Stimulated activated CD4-positive, alpha-beta T cell treated with anti-CD3 and anti-CD28 coated beads, Interleukin-15, amount 100 ng/mL, for 48 hours (primary cell): Measurements from ENCODE around the gene DACT1.

Experiments used
- DNase-seq, 2 donors: peaks; one replicate each; pipeline ENCODE4 v3.0.0-alpha.2; 2020; ENCODE audit warnings: low read depth in 2 of 2

The DACT1 gene

DNA sequence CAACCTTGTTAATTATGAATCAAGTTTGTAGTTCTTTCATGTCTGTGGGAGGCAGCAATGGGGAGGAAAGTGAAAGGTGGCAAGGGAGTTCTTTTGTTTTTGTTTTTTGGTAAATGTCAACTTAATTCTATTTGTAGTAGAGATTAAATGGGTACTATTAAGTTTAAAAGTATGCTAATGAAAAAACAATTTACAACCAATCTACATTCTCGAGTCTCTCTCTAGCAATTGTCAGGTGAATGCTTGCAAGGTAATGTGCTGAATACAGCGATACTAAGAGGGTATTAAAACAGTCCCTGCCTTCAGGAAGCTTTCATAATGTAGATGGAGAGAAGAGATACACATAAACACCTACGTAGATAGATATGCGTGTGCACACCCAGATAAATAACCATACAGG is 1.6 kb upstream of the DACT1 start:
- no peak for DNase-seq

DNA sequence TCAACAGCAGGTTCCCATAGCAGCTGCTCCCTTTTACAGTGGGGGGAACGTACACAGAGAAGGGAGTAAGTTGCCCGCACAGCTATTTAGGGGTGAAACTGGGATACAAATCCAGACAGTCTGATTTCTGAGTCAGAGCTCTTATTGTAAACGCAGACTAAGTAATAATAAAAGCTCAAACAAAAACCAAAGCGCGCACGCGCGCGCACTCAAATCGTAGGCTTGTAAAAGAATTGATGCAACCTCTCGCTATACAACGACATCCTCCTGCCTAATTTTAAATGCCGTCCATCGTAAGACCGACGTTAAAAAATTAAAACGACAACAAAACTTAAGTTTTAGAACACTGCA is 747 bp upstream of the DACT1 start:
- no peak for DNase-seq

DNA sequence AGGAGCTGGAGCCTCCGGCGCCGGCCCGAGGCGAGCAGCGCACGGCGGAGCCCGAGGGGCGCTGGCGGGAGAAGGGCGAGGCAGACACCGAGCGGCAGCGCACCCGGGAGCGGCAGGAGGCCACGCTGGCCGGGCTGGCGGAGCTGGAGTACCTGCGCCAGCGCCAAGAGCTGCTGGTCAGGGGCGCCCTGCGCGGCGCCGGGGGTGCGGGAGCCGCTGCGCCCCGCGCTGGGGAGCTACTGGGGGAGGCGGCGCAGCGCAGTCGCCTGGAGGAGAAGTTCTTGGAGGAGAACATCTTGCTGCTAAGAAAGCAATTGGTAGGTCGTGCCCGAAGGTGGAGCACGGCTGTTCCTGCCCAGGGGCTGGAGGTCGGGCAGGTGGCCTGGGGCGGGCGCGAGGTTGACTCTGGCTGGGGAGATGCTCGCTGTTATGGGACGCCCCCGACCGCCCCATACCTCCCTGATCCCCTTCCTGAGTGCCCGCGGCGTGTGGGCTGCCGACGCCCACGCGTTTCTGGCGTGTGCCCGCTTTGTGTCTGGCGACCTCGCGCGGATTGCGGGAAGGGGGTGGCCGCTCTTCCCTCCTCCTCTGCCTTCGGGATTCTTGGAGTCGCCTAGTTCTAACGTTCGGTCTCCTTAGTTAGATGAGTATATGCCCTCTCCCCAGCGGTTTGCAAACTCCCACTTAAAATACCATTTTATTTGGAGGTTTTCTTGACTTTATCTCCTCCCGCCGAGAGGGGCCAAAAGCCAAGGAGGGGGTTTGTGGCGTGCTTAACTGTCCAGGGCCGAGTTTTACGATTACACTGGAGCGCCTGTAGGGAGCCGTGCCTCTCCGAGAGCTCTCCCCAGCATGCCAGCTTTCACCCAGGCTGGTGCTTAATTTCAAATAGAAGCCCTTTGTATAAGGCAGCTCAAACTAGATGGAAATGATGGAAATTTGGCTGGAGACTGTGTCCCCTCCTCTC is 752 bp downstream of the DACT1 start:
- peak; percentile 7 to 16 for DNase-seq

DNA sequence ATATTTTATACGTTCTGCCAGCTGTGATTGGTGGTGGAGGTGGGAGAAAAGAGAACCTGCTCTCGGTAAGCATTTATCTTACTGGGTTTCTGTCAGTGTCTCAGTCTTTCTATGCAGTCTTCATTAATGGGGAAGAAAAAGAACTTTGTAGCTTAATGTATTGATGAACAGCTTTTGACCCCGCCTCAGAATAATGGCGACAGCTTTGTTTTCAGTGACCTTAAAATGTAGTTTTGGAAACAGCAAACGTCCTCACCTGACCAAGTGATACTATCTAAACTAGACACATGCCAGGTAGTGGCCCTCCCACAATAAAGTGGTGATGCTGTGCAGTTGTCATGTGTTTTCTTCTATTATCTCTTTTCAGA is 1.4 kb downstream of the DACT1 start:
- DNase-seq: no peak

DNA sequence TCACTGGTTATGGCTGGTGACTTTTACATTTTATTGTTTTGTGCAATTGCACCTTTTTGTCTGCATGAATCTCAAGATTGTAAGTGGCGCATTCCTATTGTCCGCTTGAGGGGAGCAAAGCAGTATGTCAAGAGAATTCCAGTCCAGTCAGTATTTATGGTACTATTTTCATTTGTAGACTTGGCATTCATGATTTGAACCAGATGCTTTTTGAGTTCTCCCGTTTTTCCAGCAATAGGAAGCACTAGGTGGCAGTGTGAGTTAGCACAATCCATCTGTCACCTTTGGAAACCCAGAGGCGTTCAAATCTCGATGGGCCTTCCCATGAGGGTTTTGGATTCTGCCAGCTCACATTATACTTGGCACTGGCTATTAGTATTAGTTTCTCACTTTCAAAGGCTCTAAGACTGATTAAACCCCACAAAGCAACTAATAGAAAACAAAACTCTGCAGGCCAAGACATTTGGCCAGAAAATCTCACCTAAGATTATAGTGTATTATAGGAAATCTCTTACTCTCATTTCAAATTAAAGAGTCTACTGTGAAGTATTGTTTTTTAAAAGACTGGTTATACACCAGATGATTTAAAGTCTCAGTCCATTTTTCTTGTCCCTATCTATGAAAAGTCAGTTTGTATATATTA is 2.2 kb downstream of the DACT1 start:
- DNase-seq: no peak

DNA sequence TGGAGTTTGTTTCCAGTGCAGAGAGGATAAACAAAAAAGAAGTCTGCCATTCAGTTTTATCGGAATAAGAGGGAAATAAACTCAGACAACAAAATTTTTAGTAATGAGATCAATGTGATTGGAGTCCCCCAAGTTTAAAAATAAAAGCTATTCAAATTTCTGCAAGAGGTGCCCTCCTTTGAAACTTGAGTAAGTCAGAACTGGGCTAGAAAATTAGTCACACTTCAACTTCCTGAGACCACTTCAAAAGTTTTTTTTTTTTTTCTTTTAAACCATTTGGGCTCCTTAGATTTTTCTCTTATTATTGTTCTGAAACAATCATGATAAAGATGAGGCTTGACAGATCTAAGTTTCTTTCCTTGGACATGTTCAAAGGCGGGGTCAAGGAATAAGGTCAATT is 3.2 kb downstream of the DACT1 start:
- no peak for DNase-seq

DNA sequence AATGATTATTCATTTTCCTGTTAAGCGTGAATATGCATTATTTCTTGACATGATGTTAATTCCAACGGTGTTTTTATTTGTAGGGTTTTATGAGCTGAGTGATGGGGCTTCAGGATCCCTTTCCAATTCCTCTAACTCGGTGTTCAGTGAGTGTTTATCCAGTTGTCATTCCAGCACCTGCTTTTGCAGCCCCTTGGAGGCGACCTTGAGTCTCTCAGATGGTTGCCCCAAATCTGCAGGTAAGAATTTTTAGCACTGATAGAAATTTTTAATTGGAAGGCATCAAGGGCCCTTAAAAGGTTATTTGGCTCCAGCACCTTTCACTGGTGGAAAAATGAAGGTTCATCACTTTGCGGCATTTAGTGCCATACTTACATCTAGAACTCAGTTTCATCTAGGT is 3.7 kb downstream of the DACT1 start:
- no peak for DNase-seq

DNA sequence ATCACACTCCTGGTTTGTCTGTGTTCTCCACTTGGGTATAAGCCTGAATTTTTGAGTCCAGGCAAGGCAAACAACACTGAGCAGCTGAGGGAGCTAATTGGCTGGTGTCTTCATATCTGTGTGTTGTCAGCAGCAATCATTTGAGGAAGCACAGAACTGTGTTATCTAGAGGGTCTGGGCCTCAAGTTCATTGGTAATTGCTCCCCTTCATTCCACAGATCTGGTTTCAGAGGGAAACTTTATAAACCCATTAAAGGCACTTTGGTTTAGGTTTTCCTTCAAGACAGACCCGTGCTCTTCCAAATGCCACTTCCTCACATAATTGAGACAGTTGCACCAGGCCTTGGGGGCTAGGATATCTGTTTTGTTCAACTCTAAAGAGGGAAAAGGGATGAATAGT is 5.6 kb downstream of the DACT1 start:
- no peak for DNase-seq

DNA sequence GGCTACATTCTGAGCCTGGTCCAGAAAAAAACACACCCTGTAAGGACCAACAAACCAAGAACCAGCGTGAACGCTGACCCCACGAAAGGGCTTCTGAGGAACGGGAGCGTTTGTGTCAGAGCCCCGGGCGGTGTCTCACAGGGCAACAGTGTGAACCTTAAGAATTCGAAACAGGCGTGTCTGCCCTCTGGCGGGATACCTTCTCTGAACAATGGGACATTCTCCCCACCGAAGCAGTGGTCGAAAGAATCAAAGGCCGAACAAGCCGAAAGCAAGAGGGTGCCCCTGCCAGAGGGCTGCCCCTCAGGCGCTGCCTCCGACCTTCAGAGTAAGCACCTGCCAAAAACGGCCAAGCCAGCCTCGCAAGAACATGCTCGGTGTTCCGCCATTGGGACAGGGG is 7.9 kb downstream of the DACT1 start:
- no peak for DNase-seq

DNA sequence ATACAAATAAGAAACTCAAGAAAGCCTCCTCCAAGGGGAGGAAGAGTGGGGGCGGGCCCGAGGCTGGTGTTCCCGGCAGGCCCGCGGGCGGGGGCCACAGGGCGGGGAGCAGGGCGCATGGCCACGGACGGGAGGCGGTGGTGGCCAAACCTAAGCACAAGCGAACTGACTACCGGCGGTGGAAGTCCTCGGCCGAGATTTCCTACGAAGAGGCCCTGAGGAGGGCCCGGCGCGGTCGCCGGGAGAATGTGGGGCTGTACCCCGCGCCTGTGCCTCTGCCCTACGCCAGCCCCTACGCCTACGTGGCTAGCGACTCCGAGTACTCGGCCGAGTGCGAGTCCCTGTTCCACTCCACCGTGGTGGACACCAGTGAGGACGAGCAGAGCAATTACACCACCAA is 8.7 kb downstream of the DACT1 start:
- no peak for DNase-seq

DNA sequence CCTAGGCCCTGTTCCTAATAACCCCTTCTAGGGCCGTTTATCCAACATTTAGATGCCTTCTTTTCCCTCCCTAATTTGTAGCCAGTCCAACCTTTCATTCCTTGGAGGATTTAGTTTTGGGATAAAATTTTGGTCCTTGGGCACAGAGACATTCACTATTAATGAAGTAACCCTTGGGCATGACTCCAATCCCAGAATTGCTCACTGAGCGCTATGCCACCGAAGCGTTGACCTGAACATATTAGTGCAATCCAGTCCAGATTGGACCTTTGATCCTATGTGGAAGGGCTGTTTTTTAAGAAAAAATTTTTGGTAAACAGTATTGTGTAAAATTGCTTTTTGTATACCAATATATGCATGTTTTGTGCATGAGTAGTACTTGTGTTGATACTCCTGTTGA is 10.0 kb downstream of the DACT1 start:
- no peak for DNase-seq

DNA sequence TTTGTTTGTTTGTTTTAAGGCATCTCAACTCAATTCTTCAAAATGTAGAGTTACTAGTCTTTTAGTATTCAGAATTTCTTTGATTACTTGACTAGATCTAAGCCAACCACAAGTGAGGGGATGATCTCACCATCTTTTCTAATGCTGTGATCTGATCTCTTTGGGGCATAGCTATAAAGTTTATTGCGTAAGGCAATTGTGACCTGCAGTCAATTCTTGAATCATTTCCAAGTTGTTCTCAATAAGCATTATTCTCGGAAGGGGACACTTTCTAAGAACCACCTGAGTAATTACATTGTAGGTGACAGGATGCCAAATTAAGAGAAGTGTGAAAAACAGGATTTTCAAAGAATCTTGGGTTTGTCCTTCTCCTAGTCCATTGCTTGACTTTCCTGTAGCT is 13.1 kb downstream of the DACT1 start:
- DNase-seq: no peak

DNA sequence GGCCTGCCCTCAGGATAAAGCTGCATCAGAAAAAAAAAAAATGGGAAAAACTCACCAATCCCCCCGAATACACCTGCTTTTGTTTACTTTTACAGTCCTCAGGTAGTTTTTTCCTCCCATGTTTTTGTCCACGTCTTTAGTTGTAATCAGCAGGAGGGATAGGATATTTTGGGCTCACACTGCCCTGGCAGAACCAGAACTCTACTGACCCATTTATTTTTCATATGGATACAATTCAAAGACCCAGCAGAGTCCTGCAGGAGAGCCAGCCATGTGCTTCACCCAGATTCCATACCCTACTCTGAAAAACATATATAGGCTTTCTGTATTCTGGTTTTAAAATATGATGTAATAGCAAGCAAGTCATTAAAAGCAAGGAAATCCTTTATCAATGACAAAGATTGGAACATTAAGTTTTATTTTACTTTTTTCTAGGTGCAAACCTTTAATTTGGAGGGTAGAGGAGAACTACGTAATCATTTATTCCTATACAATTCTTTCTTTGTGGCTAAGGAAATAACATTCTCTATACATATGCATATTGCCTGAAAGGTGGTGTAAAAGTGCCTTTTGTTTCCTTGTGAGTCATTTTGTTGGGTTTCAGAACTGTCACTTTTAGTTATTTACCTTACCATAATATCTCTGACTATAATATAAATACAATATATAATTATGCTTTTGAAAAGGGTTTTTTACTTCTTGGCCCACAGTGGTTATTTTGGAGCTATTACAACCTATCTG is 19.1 kb downstream of the DACT1 start:
- no peak for DNase-seq

DNA sequence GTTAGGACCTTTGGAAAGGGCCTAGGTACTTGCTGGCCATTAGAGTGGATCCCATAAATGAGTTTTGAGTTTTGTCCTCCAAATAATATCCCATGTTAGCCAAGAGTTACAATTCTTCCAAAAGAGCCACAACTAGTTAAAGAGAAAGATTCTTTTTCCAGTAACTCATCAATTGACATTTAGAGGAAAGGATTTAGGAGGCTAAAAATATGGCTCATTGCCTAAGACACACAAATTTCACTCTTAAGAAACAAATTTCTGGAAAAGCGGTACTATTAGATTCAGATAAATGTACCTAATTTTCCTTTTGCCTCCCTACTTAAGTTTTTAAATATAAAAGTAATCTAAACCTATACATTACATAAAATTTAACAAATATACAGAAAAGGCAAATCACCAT is 21.3 kb downstream of the DACT1 start:
- no peak for DNase-seq

DNA sequence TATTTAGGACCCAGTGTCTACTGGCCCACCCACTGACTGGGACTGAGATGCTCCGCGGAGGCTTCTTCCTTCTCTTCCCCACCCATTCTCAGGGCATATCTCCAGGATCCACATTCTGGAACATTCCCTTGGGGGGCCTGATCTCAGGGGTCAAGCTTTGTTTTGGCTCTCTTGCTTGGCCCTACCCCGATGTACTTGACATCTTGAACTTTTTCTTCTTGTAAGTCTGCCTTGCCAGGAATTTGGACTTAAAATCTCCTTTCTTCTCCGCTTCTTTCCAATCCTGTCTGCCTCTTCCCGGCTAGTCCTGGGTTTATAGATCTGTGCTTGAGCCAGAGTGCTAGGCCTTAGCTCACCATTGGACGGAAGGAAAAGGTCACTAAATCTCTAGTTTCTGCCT is 22.1 kb downstream of the DACT1 start:
- DNase-seq: no peak

DNA sequence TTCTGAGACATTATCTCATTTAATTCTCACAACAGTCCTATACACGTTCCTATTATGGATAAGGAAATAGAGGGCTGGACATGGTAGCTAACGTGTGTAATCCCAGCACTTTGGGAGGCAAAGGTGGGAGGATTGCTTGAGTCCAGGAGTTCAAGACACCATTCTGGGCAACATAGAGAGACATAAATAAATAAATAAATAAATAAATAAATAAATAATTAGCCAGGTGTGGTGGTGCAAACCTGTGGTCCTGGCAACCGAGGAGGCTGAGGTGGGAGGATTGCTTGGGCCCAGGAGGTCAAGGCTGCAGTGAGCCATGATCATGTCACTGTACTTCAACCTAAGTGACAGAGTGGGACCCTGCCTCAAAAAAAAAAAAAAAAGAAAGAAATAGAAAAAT is 22.6 kb downstream of the DACT1 start:
- DNase-seq: no peak

DNA sequence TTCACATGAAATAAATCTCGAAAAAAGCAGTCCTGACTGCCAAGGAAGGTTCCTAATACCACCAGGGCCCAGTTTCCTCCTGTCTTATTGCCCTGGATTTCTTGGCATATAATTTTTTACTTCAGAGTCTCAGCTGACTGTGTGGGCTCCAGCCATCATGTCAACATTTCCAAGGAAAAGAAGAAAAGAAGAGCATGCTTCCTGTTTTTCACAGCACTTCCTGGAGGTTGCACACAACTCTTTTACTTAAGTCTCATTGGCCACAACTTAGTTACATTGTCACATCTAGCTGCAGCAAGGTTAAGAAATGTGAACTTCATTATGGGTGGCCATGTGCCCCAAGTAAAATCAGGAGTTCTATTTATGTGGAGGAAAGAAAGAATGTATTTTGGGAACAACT is 24.3 kb downstream of the DACT1 start:
- no peak for DNase-seq

DNA sequence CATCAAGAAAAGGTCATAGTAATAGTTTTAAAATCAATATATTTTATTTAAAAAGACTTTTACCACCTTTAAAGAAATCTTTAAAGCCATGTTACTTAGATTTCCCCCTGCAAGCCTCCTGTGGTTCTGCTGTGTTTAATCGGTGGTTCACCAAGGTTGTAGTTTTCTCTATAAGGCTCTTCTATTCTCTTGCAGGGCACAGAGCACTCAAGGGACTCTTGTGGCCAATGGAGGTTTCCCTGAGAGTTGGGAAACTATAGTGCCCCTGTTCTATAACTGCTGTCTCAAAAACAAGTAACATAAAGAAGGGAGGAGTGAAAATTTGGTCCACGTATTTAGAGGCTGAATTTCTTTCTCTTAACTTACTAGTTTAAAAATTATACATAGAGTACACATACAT is 25.0 kb downstream of the DACT1 start:
- DNase-seq: no peak

DNA sequence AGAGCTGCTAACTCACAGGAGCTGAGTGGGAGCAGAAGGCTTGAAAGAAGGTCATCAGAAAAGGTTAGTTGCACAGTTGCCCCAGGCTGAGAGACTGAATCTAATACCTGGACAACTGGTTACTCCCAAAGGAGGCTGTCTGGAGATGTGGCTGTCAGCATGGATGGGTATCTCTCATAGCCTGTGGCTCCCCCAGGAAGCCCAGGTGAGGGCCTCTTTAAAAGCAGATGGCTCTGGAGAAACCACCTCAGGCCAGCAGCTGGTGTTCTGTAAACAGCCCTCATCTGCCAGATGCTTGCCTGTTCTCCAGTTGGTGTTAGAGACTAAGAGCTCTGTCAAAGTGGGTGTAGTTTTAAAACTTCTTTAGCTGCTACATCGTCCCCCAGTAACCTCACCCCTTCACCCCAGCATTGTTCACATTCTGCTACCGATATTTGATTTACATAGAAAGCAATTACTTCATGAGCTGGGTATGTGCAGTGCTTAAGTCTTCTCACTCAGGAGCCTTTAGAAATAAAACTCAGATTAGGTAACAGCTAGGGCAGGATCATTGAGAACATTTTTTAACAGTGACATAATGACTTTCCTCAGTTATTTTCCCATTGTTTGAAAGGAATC is 25.8 kb downstream of the DACT1 start:
- DNase-seq: no peak

DNA sequence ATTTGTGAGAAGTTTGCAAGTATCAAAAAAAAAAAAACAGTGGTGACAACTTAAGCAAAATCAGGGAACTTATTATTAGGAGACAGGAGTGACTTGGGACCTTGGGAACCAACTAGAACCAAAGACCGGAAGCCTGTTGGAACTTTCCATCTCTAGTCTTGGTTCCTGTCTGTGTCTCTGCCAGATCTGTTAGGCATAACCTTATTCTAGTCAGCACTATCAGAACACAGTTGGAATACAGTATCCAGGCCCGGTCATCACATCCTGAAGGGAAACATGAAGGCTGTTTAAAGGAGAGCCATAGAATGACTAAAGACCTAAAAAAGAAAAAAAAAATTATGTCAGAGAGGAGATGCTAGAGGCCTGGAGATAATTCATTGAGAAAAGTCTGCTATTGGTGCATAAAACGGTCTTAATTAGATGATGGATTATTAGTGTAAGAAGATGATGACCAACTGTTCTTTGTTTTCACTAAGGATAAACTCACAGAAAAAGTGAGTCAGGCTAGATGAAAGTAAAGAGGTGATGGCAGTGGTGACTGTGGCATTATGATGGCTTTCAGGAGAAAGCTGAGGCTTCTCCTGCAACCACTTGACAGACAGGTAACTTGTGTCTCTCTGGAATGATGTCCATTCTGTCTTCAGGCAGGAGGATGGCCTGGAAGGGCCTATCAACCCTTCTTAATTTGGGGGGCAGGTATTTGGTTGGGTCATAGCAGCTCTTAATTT is 28.2 kb downstream of the DACT1 start:
- DNase-seq: no peak

DNA sequence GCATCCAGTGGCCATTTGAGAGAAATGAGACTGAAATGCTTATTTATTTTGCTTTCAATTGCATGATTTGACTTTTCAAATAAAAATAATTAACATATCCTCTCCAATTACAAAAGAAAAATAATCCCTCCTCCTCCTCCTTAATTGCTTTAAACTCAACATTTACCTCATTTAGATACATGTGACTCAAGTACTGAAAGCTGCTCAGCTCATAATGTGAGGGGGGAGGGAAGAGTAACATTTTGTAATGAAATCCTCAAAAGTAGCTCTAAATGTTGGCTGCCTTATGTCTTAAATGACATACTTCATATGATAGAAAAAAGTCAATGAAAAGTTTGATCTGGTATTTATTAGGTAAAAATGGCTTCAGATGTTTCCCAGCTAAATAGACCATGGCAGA is 29.0 kb downstream of the DACT1 start:
- no peak for DNase-seq

DNA sequence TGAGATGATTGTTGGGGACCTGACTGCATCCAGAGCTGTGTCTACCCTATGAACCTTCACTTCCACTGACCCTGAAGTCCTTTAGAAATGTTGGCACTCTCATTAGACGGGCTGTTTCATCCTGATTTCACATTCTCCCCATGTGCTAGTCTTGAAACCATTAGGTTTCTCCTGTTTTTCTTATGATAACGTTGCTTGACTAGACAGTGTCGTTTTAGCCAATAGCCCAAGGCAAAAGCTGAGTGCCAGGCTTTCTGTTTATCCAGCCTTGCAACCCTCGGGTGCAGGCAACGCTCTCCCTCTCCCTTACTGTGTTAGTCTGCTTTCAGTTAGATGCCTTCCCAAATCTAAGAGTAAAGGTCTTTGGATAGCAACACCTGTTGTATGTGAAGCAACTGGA is 30.1 kb downstream of the DACT1 start:
- no peak for DNase-seq
